T-cell (primary cell): Measurements from ENCODE around the gene GCM1. TPM values are rescaled to one million over a fixed set of nuclear protein-coding genes. Genes with fewer than 3 reads are reported as not detected.

Experiments used
- ATAC-seq, 4 experiments: fragments of 200-7000 bp in 3 of 4; fragments of 150-1000 bp in 1 of 4; cut with Tn5 transposase; replicated peaks in 1 of 4; 1 replicate in 3 of 4; 2 replicates in 1 of 4; pipeline ENCODE4 v1.10.0; 2021; ENCODE audit warnings: moderate library complexity in 3 of 4, mild to moderate bottlenecking in 2 of 4, moderate number of reproducible peaks in 1 of 4
- CTCF ChIA-PET, 2 donors: fragments of 300-600 bp; sonication (Branson Sonifier 250); formaldehyde crosslinking; loops; one replicate each; lab custom pipeline; 2022; ENCODE audit warnings: antibody characterized with exemption in 2 of 2; lab: Charles Lee
- POLR2A ChIA-PET, 2 donors: fragments of 300-600 bp; sonication (Branson Sonifier 250); formaldehyde crosslinking; loops; one replicate each; lab custom pipeline; 2022; ENCODE audit warnings: antibody characterized with exemption in 2 of 2; lab: Charles Lee
- DNase-seq, 35 experiments: peaks; one replicate each; pipeline versions ENCODE4 v3.0.0 to v3.0.0-alpha.2; 2013 to 2023
- H3K27ac ChIP-seq: one replicate; pipeline ENCODE4 v1.5.1; 2013; ENCODE audit warnings: low read length
- H3K27me3 ChIP-seq, 2 experiments: replicated peaks in 1 of 2; 1 replicate in 1 of 2; 2 replicates in 1 of 2; pipeline versions ENCODE4 v1.6.1 to v1.7.0; 2013; ENCODE audit warnings: low read length in 1 of 2, mixed read lengths in 1 of 2; ENCODE audit not compliant: control insufficient read depth in 2 of 2, insufficient read depth in 2 of 2; ENCODE audit errors: extremely low read depth in 1 of 2
- H3K36me3 ChIP-seq, 2 donors: 1 replicate in 1 of 2; 2 replicates in 1 of 2; pipeline versions ENCODE4 v1.6.1 to v1.7.0; 2013; ENCODE audit warnings: low read length in 1 of 2; ENCODE audit not compliant: control insufficient read depth in 2 of 2, insufficient read depth in 1 of 2; ENCODE audit errors: extremely low read depth in 1 of 2
- H3K4me1 ChIP-seq, 2 experiments: 1 replicate in 1 of 2; 2 replicates in 1 of 2; pipeline versions ENCODE4 v1.6.1 to v1.7.0; 2013; ENCODE audit warnings: low read length in 2 of 2, mixed read lengths in 1 of 2; ENCODE audit not compliant: insufficient read depth in 2 of 2, control insufficient read depth in 1 of 2; ENCODE audit errors: extremely low read depth in 1 of 2
- H3K4me3 ChIP-seq, 2 donors: 1 replicate in 1 of 2; 2 replicates in 1 of 2; pipeline versions ENCODE4 v1.5.1 to v1.7.0; 2013; ENCODE audit warnings: mild to moderate bottlenecking in 2 of 2, low read length in 1 of 2, moderate library complexity in 1 of 2; ENCODE audit not compliant: control insufficient read depth in 1 of 2; ENCODE audit errors: extremely low read depth in 1 of 2
- H3K9me3 ChIP-seq: 2 replicates; pipeline ENCODE4 v1.7.0; 2013
- H3K27ac Mint-ChIP-seq, 2 donors: one replicate each; pipeline ENCODE4 v1.8.0; 2020 to 2021; ENCODE audit warnings: mild to moderate bottlenecking in 2 of 2, mixed read lengths in 2 of 2
- H3K27me3 Mint-ChIP-seq, 2 donors: one replicate each; pipeline ENCODE4 v1.8.0; 2021 to 2022; ENCODE audit warnings: mixed read lengths in 2 of 2
- H3K36me3 Mint-ChIP-seq: one replicate; pipeline ENCODE4 v1.8.0; 2021; ENCODE audit warnings: mixed read lengths
- H3K4me1 Mint-ChIP-seq, 3 donors: one replicate each; pipeline ENCODE4 v1.8.0; 2020 to 2022; ENCODE audit warnings: mixed read lengths in 3 of 3, mild to moderate bottlenecking in 1 of 3
- H3K4me3 Mint-ChIP-seq, 3 donors: one replicate each; pipeline ENCODE4 v1.8.0; 2020 to 2022; ENCODE audit warnings: mild to moderate bottlenecking in 3 of 3, mixed read lengths in 3 of 3, moderate library complexity in 3 of 3
- H3K9me3 Mint-ChIP-seq, 3 donors: one replicate each; pipeline ENCODE4 v1.8.0; 2020 to 2022; ENCODE audit warnings: mixed read lengths in 3 of 3
- WGBS: methylation state at CpG from one replicate; pipeline ENCODE4 v1.1.5; 2013; ENCODE audit warnings: missing lambda C conversion rate; ENCODE audit not compliant: insufficient coverage; 5-methylcytosine and 5-hydroxymethylcytosine counted together
- total RNA-seq, 35 experiments: library from RNA in 6 of 35; stranded (reverse) in 6 of 35; fragments of 120-200 nt in 1 of 35; gene quantifications; one replicate each; pipeline versions ENCODE4 v1.2.1 to v1.2.4 and lab custom pipeline; 2013 to 2026

The GCM1 gene
- total RNA-seq, 5 donors from 2014 or later (not counting 1 experiment from before 2014, with no cell fraction given) = 0.12 to 0.23 TPM; not detected in 3

DNA sequence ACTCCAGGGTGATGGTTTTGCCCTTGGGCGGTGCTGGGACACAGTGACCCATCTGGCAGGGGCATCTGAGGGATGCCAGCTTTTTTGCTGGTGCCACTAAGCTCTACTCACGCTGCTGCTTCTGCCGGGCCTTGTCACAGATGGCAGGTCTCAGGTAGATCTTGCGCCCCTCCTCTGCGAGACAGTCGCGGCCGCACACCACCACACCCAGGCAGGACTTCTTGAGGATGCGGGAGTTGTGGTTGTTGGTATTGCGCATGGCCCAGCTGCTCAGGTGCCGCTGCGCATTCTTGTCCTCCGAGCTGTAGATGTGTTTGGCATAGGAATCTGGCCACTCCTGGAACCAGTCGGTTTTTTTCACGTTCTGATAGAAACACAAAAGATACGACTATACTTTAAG, 14.7 kb downstream of the GCM1 start:
- H3K27ac ChIP-seq = no peak overlapping the region
- Mint-ChIP-seq H3K4me1 (peaks cover 0 to 3% (median 0%) of the 10 kb centered on the region in 3 donors), H3K27me3 (peaks cover 8 to 14% of the 10 kb centered on the region in 2 donors), H3K36me3 (no peaks in the 10 kb centered on the region), H3K9me3 (no peaks in the 10 kb centered on the region), H3K4me3 (no peak overlapping the region), H3K27ac (no peak overlapping the region)
- no peak overlapping the region for H3K4me3 ChIP-seq
- DNase-seq = no peak
- 92% methylated on average over 11 of the region's 16 CpGs for WGBS
- peaks cover 0 to 15% of the 10 kb centered on the region in 2 experiments for H3K27me3 ChIP-seq
- no peaks in the 10 kb centered on the region for H3K4me1 ChIP-seq
- H3K9me3 ChIP-seq = no peaks in the 10 kb centered on the region
- ChIA-PET CTCF (no interaction called here), POLR2A (interaction anchor here in 1 of 2 donors (0.6 kb wide), 1 partner anchor 325 kb away, joined by 5 read pairs; no protein-coding TSS in a partner anchor)
- no peaks in the 10 kb centered on the region for H3K36me3 ChIP-seq
- no peak for ATAC-seq

DNA sequence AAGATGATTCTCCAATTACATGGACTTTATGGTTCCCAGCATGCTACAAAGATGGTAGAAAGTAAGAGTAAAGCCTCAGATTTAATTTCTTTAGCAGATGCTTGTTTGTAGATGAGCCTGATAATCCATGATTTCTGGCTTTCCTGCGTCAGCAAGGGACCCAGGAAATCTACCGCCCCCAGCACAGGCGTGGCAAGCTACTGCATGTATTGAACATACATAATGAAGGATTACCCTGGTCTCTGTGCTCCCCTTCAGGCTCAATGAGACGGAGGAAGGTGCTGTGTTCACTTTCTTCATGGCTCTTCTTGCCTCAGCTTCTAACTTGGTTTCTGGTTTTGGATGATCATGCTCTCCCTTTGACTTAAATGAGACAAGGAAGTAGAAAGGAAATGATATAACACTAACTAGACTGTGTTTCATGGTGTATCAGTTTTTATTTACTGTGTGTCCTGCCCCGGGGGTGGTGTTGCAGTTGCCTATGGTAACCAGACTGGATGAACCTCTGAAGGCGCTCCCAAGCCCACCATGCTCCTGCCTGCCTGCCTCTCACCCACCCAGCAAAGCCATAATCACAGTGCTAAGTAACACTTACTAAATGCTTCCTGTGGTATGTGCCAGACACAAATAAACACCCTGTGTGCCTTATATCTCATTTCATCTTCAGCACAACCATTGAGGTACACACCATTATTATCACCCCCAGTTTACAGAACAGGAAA, 17.9 kb downstream of the GCM1 start:
- Mint-ChIP-seq H3K27me3 (peaks cover 13 to 20% of the 10 kb centered on the region in 2 donors), H3K4me1 (peaks cover 0 to 3% (median 0%) of the 10 kb centered on the region in 3 donors), H3K4me3 (no peak overlapping the region), H3K36me3 (no peaks in the 10 kb centered on the region), H3K27ac (no peak overlapping the region), H3K9me3 (no peaks in the 10 kb centered on the region)
- H3K4me1 ChIP-seq = no peaks in the 10 kb centered on the region
- no peaks in the 10 kb centered on the region for H3K9me3 ChIP-seq
- peaks cover 0 to 11% of the 10 kb centered on the region in 2 experiments for H3K27me3 ChIP-seq
- ChIA-PET CTCF (no interaction called here), POLR2A (interaction anchor here in 1 of 2 donors (0.7 kb wide), 1 partner anchor 10 kb away, joined by 3 read pairs; no protein-coding TSS in a partner anchor)
- ATAC-seq = no peak
- DNase-seq = no peak
- WGBS = 94% methylated on average over 3 of the region's 6 CpGs
- H3K27ac ChIP-seq = no peak overlapping the region
- no peaks in the 10 kb centered on the region for H3K36me3 ChIP-seq
- H3K4me3 ChIP-seq = no peak overlapping the region

DNA sequence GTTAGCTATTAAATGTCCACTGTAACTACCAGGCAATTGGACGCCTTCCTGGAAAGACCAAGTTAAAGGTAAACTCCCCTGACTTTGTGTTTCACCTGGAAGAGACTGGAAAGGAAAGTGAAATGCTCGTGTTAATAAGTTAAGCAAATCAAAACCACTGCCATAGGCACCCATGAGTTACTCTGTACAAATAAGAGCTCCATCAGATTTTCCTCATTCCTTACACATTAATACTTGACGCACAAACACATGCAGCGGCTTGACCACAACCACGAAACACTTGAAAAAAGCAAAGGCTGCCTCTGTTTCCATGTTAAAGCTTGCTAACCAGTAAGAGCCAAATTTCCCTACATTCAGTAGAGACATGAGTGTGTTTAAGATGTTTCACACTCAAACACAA, 19.8 kb downstream of the GCM1 start:
- Histone ChIP-seq H3K36me3 (no peaks in the 10 kb centered on the region), H3K27me3 (peaks cover 0 to 11% of the 10 kb centered on the region in 2 experiments), H3K27ac (no peak overlapping the region), H3K4me3 (no peak overlapping the region), H3K9me3 (no peaks in the 10 kb centered on the region), H3K4me1 (no peaks in the 10 kb centered on the region)
- Mint-ChIP-seq H3K4me3 (no peak overlapping the region), H3K27me3 (peaks cover 13 to 17% of the 10 kb centered on the region in 2 donors), H3K36me3 (no peaks in the 10 kb centered on the region), H3K9me3 (no peaks in the 10 kb centered on the region), H3K27ac (no peak overlapping the region), H3K4me1 (no peaks in the 10 kb centered on the region)
- ATAC-seq (no peak), DNase-seq (no peak)
- WGBS = no CpG with 5 or more reads among the region's 5 CpGs
- ChIA-PET CTCF (interaction anchor here (0.6 kb wide), 2 partner anchors 31 to 35 kb away, joined by 3 to 4 read pairs; no protein-coding TSS in a partner anchor), POLR2A (interaction anchor here (0.7 kb wide), 2 partner anchors 201 to 312 kb away, joined by 6 to 13 read pairs; no protein-coding TSS in a partner anchor)

- Histone ChIP-seq H3K27ac (no peak overlapping the region), H3K4me3 (no peak overlapping the region), H3K4me1 (no peaks in the 10 kb centered on the region), H3K9me3 (no peaks in the 10 kb centered on the region), H3K36me3 (no peaks in the 10 kb centered on the region), H3K27me3 (peaks cover 0 to 5% of the 10 kb centered on the region in 2 experiments)
- ChIA-PET CTCF (no interaction called here), POLR2A (no interaction called here)
- no peak overlapping the region for H3K4me3 Mint-ChIP-seq
- no peaks in the 10 kb centered on the region for H3K4me1 Mint-ChIP-seq
- no peaks in the 10 kb centered on the region for H3K36me3 Mint-ChIP-seq
- H3K27me3 Mint-ChIP-seq = peaks cover 8 to 14% of the 10 kb centered on the region in 2 donors
- no peaks in the 10 kb centered on the region for H3K9me3 Mint-ChIP-seq
- ATAC-seq (no peak), DNase-seq (no peak)
- WGBS = no CpG with 5 or more reads among the region's 4 CpGs
- H3K27ac Mint-ChIP-seq = no peak overlapping the region
Observed at GRCh38 chr6:53125276-53125675, 23.4 kb downstream of the GCM1 start.

DNA sequence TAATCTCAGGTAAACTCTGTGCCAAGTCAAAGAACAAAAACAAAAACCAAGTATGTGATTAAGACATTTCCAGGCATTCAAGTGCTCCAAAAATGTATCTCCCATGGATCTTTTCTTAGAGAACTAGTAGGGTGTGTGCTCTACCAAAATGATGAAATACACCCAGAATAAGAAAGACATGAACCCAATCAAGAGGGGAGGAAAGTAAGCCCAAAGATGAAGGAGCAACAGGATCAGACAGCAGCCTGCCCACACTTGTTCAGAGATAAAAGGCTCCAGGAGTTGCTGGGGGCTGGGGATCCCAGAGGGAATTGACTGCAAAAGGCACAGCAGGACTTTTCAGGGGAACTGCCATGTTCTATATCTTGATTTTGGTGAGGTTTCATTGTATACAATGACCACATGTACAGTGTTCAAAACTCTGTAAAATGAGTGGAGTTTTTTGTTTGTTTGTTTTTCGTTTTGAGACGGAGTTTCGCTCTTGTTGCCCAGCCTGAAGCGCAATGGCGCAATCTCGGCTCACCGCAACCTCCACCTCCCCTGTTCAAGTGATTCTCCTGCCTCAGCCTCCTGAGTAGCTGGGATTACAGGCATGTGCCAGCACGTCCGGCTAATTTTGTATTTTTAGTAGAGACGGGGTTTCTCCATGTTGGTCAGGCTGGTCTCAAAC, 24.4 kb downstream of the GCM1 start:
- CTCF ChIA-PET = no interaction called here

DNA sequence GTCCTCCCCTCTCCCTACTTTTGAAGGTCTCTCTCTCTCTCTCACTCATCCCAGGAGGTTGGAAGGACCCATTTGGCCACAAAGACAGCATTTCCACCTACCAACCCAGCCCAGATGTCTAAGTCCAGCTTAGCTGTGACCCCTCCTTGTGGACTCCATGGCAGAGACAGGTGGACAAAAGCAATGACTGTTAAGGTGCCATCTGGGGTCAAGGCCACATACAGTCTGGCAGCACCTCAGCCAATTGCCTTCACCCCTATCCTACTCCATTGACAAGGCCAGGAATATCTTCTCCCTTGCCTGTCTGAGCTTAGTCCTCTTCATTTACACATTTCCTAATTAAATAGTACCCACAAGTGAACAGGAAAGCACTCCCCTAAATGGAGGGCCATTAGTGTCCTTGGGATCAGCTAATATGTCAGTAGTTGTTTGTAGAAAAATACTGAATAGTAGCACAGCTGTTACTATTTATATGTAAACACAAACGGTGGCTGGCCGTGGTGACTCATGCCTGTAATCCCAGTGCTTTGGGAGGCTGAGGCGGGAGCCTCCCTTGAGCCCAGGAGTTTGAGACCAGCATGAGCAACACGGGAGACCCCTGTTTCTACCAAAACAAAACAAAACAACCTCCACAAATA, 28.8 kb downstream of the GCM1 start:
- H3K27ac Mint-ChIP-seq = no peak overlapping the region
- DNase-seq (no peak), ATAC-seq (no peak)
- Histone ChIP-seq H3K36me3 (no peaks in the 10 kb centered on the region), H3K27me3 (peaks cover 0 to 2% of the 10 kb centered on the region in 2 experiments), H3K27ac (no peak overlapping the region), H3K4me1 (no peaks in the 10 kb centered on the region), H3K9me3 (no peaks in the 10 kb centered on the region), H3K4me3 (no peak overlapping the region)
- peaks cover 2% of the 10 kb centered on the region for H3K36me3 Mint-ChIP-seq
- peaks cover 7 to 8% (median 7%) of the 10 kb centered on the region in 3 donors for H3K9me3 Mint-ChIP-seq
- CTCF ChIA-PET = no interaction called here
- POLR2A ChIA-PET = no interaction called here
- peaks cover 0 to 3% of the 10 kb centered on the region in 2 donors for H3K27me3 Mint-ChIP-seq
- 61% methylated on average over 3 of the region's 4 CpGs for WGBS
- no peaks in the 10 kb centered on the region for H3K4me1 Mint-ChIP-seq
- H3K4me3 Mint-ChIP-seq = no peak overlapping the region

More for the DNA sequence above, 24.4 kb downstream of the GCM1 start:
- H3K27me3 ChIP-seq = peaks cover 0 to 5% of the 10 kb centered on the region in 2 experiments
- peaks cover 8 to 17% of the 10 kb centered on the region in 2 donors for H3K27me3 Mint-ChIP-seq
- H3K9me3 Mint-ChIP-seq = no peaks in the 10 kb centered on the region
- ATAC-seq (no peak), DNase-seq (no peak)
- H3K4me3 Mint-ChIP-seq = no peak overlapping the region
- H3K4me1 ChIP-seq = no peaks in the 10 kb centered on the region
- peaks cover 2% of the 10 kb centered on the region for H3K36me3 Mint-ChIP-seq
- 96% methylated on average over 4 of the region's 10 CpGs for WGBS
- H3K36me3 ChIP-seq = no peaks in the 10 kb centered on the region
- POLR2A ChIA-PET = no interaction called here
- H3K4me3 ChIP-seq = no peak overlapping the region
- no peak overlapping the region for H3K27ac ChIP-seq
- H3K27ac Mint-ChIP-seq = no peak overlapping the region
- no peaks in the 10 kb centered on the region for H3K9me3 ChIP-seq
- no peaks in the 10 kb centered on the region for H3K4me1 Mint-ChIP-seq
